WERI-Rb-1 (cell line): ENCODE results near the gene DENND5B.
"Not testable (repeated sequence)": the region's sequence is repeated elsewhere in the genome, so short reads cannot be mapped to it uniquely, and the experiment has no call there.

Source experiments
- DNase-seq: peaks from one replicate; pipeline ENCODE4 v3.0.0-alpha.2; 2020
- H3K27ac ChIP-seq: fragments of 250-450 bp; sonication (Bioruptor Pico); 2 replicates; pipeline ENCODE4 v1.5.1; 2020; ENCODE audit warnings: mild to moderate bottlenecking, moderate library complexity
- H3K27me3 ChIP-seq: fragments of 250-450 bp; sonication (Bioruptor Pico); 2 replicates; pipeline ENCODE4 v1.5.1; 2021; ENCODE audit warnings: mild to moderate bottlenecking, low read depth, moderate library complexity; ENCODE audit not compliant: insufficient read depth, severe bottlenecking
- H3K36me3 ChIP-seq: fragments of 250-450 bp; sonication (Bioruptor Pico); 2 replicates; pipeline ENCODE4 v1.5.1; 2020; ENCODE audit warnings: mild to moderate bottlenecking, moderate library complexity
- H3K4me3 ChIP-seq: 2 replicates; pipeline ENCODE4 v1.5.1; 2011; ENCODE audit warnings: low read depth, mild to moderate bottlenecking, control low read depth, low read length
- H3K9me3 ChIP-seq: fragments of 250-450 bp; sonication (Bioruptor Pico); 2 replicates; pipeline ENCODE4 v1.5.1; 2021; ENCODE audit warnings: mild to moderate bottlenecking, moderate library complexity; ENCODE audit not compliant: severe bottlenecking
- TF ChIP-seq, protein P1 (sequence below): IDR thresholded peaks from 2 replicates; pipeline ENCODE4 v1.5.1; 2011; ENCODE audit warnings: low read depth, mild to moderate bottlenecking, control low read depth, inconsistent platforms, low read length

The DENND5B gene

DNA sequence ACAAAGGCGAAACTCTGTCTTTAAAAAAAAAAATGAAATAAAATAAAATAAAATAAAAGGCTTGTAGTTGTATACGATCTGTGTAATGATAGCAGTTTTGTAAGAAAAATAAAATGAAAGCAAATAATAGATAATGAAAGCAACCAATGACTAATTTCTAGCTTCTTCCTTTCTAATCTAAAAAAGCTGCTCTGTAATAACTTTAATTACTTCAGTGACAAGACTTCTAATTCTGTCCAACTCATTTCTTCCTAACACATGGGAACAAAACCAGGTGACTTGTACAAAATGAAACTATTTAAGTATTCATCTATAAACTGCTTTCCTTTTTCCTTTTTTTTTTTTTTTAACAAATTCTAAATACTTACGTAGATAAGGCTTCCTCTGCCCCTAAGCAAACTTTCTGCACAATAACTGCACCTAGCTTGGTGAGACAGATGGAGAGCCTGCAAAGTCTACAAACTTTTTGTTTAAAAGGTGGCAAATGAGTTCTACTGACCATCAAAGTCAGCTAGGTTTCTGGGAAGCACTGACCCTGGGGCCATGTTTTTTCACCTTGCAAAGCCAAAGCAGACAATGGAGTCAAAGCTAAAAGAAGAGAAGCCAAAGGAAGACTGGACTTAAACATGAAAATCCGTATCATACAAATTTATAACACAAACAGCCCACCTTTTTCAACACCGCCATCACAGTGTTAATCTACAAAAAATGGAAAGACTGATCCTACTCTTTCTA, 28.2 kb downstream of the DENND5B start:
- Histone ChIP-seq H3K9me3 (no peaks in the 10 kb centered on the region), H3K27ac (no peak overlapping the region), H3K27me3 (no peaks in the 10 kb centered on the region), H3K36me3 (no peaks in the 10 kb centered on the region), H3K4me3 (no peak overlapping the region)
- TF ChIP-seq, protein P1, sequence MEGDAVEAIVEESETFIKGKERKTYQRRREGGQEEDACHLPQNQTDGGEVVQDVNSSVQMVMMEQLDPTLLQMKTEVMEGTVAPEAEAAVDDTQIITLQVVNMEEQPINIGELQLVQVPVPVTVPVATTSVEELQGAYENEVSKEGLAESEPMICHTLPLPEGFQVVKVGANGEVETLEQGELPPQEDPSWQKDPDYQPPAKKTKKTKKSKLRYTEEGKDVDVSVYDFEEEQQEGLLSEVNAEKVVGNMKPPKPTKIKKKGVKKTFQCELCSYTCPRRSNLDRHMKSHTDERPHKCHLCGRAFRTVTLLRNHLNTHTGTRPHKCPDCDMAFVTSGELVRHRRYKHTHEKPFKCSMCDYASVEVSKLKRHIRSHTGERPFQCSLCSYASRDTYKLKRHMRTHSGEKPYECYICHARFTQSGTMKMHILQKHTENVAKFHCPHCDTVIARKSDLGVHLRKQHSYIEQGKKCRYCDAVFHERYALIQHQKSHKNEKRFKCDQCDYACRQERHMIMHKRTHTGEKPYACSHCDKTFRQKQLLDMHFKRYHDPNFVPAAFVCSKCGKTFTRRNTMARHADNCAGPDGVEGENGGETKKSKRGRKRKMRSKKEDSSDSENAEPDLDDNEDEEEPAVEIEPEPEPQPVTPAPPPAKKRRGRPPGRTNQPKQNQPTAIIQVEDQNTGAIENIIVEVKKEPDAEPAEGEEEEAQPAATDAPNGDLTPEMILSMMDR: no peak
- DNase-seq: no peak

GRCh38 chr12:31560516-31560915, 30.4 kb downstream of the DENND5B start:
- Histone ChIP-seq H3K36me3 (no peaks in the 10 kb centered on the region), H3K9me3 (peaks cover 4% of the 10 kb centered on the region), H3K27ac (no peak overlapping the region), H3K27me3 (no peaks in the 10 kb centered on the region), H3K4me3 (no peak overlapping the region)
- no peak for DNase-seq
- TF ChIP-seq, protein P1: no peak

GRCh38 chr12:31558521-31558920, 32.4 kb downstream of the DENND5B start:
- TF ChIP-seq, protein P1: no peak
- Histone ChIP-seq H3K4me3 (no peak overlapping the region), H3K36me3 (no peaks in the 10 kb centered on the region), H3K27me3 (no peaks in the 10 kb centered on the region), H3K27ac (no peak overlapping the region), H3K9me3 (peaks cover 4% of the 10 kb centered on the region)
- DNase-seq: no peak

DNA sequence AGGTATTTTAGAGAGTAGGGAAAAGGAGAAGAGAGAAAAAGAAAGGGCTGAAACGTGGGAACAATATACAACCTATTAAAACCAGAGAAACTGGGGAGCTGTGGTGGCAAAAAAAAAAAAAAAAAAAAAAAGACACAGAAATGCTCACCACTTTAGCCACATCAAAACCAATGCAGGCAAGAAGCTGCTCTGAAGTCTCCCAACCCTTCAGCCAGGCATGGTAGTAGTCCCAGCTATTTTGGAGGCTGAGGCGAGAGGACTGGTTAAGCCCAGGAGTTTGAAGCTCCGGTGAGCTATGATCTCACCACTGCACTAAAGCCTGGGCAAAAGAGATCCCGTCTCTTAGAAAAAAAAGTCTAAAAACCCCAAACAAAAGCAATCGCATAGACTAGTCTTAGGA, 33.2 kb downstream of the DENND5B start:
- H3K9me3 ChIP-seq: peaks cover 4% of the 10 kb centered on the region
- no peaks in the 10 kb centered on the region for H3K36me3 ChIP-seq
- TF ChIP-seq, protein P1: no peak
- no peak for DNase-seq
- no peaks in the 10 kb centered on the region for H3K27me3 ChIP-seq
- no peak overlapping the region for H3K4me3 ChIP-seq
- no peak overlapping the region for H3K27ac ChIP-seq

GRCh38 chr12:31555466-31555865, 35.5 kb downstream of the DENND5B start:
- DNase-seq, H3K27me3 ChIP-seq, H3K4me3 ChIP-seq, H3K36me3 ChIP-seq, H3K9me3 ChIP-seq, H3K27ac ChIP-seq: not testable (repeated sequence)

DNA sequence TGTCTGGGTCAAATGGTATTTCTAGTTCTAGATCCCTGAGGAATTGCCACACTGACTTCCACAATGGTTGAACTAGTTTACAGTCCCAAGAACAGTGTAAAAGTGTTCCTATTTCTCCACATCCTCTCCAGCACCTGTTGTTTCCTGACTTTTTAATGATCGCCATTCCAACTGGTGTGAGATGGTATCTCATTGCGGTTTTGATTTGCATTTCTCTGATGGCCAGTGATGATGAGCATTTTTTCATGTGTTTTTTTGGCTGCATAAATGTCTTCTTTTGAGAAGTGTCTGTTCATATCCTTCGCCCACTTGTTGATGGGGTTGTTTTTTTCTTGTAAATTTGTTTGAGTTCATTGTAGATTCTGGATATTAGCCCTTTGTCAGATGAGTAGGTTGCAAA, 40.3 kb downstream of the DENND5B start:
- H3K36me3 ChIP-seq, H3K27me3 ChIP-seq, H3K9me3 ChIP-seq, DNase-seq, H3K27ac ChIP-seq, H3K4me3 ChIP-seq: not testable (repeated sequence)

DNA sequence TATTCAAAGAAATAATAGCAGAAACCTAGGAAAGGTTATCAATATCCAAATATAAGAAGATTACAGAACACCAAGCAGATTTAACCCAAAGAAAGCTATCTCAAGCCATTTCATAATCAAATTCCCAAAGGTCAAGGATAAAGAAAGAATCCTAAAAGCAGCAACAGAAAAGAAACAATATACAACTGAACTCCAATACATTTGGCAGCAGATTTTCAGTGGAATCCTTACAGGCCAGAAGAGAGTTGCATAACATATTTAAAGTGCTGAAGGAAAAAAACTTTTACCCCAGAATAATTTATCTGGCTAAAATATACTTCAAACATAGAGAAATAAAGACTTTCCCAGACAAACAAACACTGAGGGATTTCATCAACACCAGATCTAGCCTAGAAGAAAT, 54.3 kb downstream of the DENND5B start:
- TF ChIP-seq, protein P1: no peak
- no peak for DNase-seq
- no peak overlapping the region for H3K4me3 ChIP-seq
- H3K36me3 ChIP-seq: no peaks in the 10 kb centered on the region
- no peaks in the 10 kb centered on the region for H3K9me3 ChIP-seq
- H3K27me3 ChIP-seq: no peaks in the 10 kb centered on the region
- H3K27ac ChIP-seq: no peak overlapping the region
